Thoracic aorta (tissue), 2 donors: ENCODE data around the gene MTURN. TPM values are rescaled to one million over a fixed set of nuclear protein-coding genes. Genes with fewer than 3 reads are reported as not detected.

ENCODE experiments used
- ATAC-seq: fragments of 150-250 bp; one replicate; pipeline ENCODE4 v1.8.0; 2017; ENCODE audit warnings: low read depth; ENCODE audit not compliant: insufficient number of reproducible peaks, low FRiP score
- DNase-seq: peaks from one replicate; pipeline ENCODE4 v3.0.0-alpha.2; 2020; ENCODE audit warnings: low spot score
- H3K27ac ChIP-seq, 2 donors: fragments of 200-600 bp; sonication (generic); 1 replicate in 1 of 2; 2 replicates in 1 of 2; pipeline ENCODE4 v1.5.1; 2016; ENCODE audit warnings: mild to moderate bottlenecking in 2 of 2, moderate library complexity in 2 of 2
- H3K27me3 ChIP-seq: fragments of 200-600 bp; sonication (generic); replicated peaks from 2 replicates; pipeline ENCODE4 v1.6.0; 2016; ENCODE audit warnings: mild to moderate bottlenecking; ENCODE audit not compliant: insufficient read depth
- H3K36me3 ChIP-seq: fragments of 200-600 bp; sonication (generic); one replicate; pipeline ENCODE4 v1.5.1; 2016
- H3K4me1 ChIP-seq, 2 donors: fragments of 200-600 bp; sonication (generic); 1 replicate in 1 of 2; 2 replicates in 1 of 2; pipeline versions ENCODE4 v1.5.1 to v1.6.0; 2016; ENCODE audit warnings: low read depth in 2 of 2, mild to moderate bottlenecking in 1 of 2; ENCODE audit not compliant: control insufficient read depth in 1 of 2
- H3K4me3 ChIP-seq: fragments of 200-600 bp; sonication (generic); 2 replicates; pipeline ENCODE4 v1.5.1; 2016; ENCODE audit warnings: mild to moderate bottlenecking
- H3K9me3 ChIP-seq: fragments of 200-600 bp; sonication (generic); 2 replicates; pipeline ENCODE4 v1.5.1; 2016
- CTCF ChIP-seq: fragments of 200-600 bp; sonication (generic); IDR thresholded peaks from one replicate; pipeline ENCODE4 v1.5.1; 2019; ENCODE audit warnings: antibody characterized with exemption
- total RNA-seq, 2 donors: library from RNA; depleted of rRNA; stranded (reverse); fragments of >200 nt; gene quantifications; one replicate each; pipeline versions ENCODE4 v1.1.0 to v1.2.3, GENCODE V29; 2016

The MTURN gene
- total RNA-seq, 2 donors from 2014 or later, result 71.1 to 80.1 TPM

DNA sequence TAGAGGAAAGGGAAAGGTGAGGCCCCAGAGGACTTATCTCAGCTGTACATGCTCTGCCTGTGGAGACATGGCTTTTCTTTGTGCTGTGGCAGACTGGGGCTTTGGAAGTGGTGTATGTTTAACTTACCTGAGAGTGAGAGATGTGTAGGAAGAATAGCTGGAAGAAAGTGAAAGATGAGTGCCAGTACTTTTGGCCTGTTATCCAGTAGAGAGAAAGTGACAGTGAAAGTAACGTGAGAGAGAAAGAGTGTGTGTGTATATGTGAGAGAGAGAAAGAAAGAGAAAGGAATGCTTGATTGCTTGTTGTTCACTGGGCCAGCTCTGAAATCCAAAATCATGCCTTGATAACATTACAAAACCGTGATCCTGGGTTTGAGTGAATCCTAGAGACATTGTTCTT is 25.5 kb downstream of the MTURN start:
- H3K27me3 ChIP-seq, result no peaks in the 10 kb centered on the region
- H3K4me1 ChIP-seq, result peaks cover 8 to 32% of the 10 kb centered on the region in 2 donors
- H3K4me3 ChIP-seq, result no peak overlapping the region
- DNase-seq, result no peak
- no peaks in the 10 kb centered on the region for H3K36me3 ChIP-seq
- TF ChIP-seq CTCF, result no peak
- no peaks in the 10 kb centered on the region for H3K9me3 ChIP-seq
- H3K27ac ChIP-seq, result peak overlapping the region in 1 of 2 donors; percentile 13
- ATAC-seq, result no peak

DNA sequence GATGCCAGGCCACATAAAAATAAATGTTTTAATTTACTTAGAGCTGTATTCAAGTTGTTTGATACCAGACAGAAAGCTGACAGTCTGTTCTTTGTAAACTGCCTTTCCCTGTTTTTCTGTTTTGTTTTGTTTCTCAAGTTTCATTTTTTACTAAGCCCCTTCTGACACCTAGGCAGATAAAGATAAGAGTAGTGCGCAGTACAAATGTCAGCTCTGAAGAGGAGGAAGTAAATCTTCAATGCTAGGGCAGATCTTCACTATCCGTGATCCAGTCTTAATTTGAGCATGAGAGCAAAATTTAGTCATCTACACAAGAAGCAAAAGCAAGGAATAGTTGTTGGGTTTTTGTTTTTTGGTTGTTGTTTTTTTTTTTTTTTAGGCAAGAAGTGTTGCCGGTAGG is 27.3 kb downstream of the MTURN start:
- H3K27me3 ChIP-seq, result no peaks in the 10 kb centered on the region
- H3K36me3 ChIP-seq, result no peaks in the 10 kb centered on the region
- DNase-seq, result no peak
- peak overlapping the region in 1 of 2 donors; percentile 53 for H3K27ac ChIP-seq
- H3K4me1 ChIP-seq, result peaks cover 8 to 32% of the 10 kb centered on the region in 2 donors
- H3K9me3 ChIP-seq, result no peaks in the 10 kb centered on the region
- no peak overlapping the region for H3K4me3 ChIP-seq
- no peak for ATAC-seq
- TF ChIP-seq CTCF, result no peak

DNA sequence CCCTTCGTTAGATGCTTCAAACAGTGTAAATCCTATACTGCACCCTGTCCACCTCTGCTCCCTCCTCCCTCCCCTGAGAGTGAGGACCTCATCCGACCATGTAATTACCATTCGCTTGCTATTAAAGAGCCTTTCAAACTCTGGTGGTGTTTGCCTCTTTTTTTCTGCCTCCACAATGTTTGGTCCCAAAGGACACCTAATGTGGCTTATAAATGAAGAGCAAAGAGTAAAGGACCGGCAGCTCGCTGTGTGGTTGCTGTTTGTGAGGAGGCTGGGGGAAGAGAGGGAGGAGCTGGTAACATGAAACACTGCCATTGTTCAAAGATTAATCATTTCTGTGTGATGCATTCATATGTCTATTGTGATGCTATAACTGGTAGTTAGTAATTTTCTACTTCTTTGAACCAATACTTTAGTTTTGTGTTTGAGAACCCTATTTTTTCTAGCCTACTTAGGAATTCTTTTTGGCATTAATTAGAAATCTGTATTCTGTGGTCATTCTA is 27.9 kb downstream of the MTURN start:
- H3K27me3 ChIP-seq, result no peaks in the 10 kb centered on the region
- no peak overlapping the region for H3K4me3 ChIP-seq
- H3K4me1 ChIP-seq, result peaks cover 8 to 33% of the 10 kb centered on the region in 2 donors
- DNase-seq (no peak), ATAC-seq (no peak)
- H3K36me3 ChIP-seq, result no peaks in the 10 kb centered on the region
- H3K9me3 ChIP-seq, result no peaks in the 10 kb centered on the region
- no peak for TF ChIP-seq CTCF
- peak overlapping the region in 1 of 2 donors; percentile 53 for H3K27ac ChIP-seq

DNA sequence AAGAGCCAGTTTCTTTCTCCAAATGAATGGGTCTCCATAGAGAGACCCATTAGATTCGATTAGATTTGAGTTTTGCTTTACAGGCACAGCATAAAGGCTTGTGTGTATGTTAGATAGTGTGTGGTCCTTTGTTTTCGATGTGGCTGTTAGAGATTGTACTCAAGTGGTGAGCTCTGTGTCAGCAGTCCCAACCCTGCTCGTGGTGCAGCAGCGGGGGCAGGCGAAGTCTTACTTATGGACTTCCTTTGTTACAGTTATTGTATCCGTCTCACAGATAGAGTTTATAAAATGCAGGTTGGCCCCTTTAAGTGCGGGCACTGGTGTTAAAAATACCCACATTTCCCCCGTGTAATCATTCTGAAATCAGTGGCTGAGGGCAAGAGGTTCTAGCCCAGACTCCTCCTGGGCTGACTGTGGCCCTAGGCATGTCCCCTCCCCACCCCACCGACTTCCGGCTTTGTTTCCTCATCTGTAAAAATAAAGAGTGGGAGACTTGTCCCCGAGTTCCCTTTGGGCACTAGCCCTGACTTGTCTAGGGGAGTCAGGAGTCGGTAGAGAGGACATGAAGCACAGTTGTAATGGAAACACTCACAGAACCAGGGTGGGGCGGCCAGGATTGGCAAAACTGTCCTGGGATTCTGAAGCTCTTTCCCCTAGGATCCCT is 28.6 kb downstream of the MTURN start:
- ATAC-seq (no peak), DNase-seq (no peak)
- no peak for TF ChIP-seq CTCF
- Histone ChIP-seq H3K27ac (peak overlapping the region; percentile 31 to 53), H3K27me3 (no peaks in the 10 kb centered on the region), H3K4me1 (peaks cover 8 to 40% of the 10 kb centered on the region in 2 donors), H3K9me3 (no peaks in the 10 kb centered on the region), H3K36me3 (no peaks in the 10 kb centered on the region), H3K4me3 (peak overlapping the region; percentile 18)

GRCh38 chr7:30164567-30164966 is 29.8 kb downstream of the MTURN start:
- TF ChIP-seq CTCF, result peak; percentile 47
- H3K4me1 ChIP-seq, result peaks cover 11 to 43% of the 10 kb centered on the region in 2 donors
- H3K4me3 ChIP-seq, result no peak overlapping the region
- ATAC-seq, result no peak
- no peaks in the 10 kb centered on the region for H3K9me3 ChIP-seq
- DNase-seq, result no peak
- no peak overlapping the region for H3K27ac ChIP-seq
- H3K27me3 ChIP-seq, result no peaks in the 10 kb centered on the region
- H3K36me3 ChIP-seq, result no peaks in the 10 kb centered on the region
